ENCODE data around the gene IL12RB2.

DNA sequence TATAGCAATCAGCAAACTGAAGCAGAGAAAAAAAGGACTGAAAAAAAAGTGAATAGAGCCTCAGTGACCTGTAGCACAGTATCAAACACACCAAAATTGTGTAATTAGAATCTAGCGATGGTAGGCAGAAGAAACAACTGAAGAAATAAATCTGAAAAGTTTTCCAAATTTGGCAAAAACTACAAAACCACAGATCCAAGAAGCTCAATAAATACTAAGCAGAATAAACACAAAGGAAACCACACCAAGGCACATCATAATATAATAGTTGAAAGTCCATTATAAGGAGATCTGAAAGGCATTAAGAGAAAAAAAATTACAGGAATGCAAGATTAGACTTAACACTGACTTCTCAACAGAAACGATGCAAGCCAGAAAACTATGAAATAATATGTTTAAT, 7.1 kb upstream of the IL12RB2 start:
- TF ChIP-seq ZFP36 (IDR thresholded peaks at IDR 0.05; ENCODE audit: borderline replicate concordance, low read depth, low read length, partially characterized antibody): no peak
- no peak for TF ChIP-seq YY1 (IDR thresholded peaks at IDR 0.05; ENCODE audit: insufficient read depth, insufficient replicate concordance, low read depth, low read length)
- TF ChIP-seq SIN3A (IDR thresholded peaks at IDR 0.05; ENCODE audit: borderline replicate concordance, low read depth, low read length): no peak
- no peak for TF ChIP-seq THAP11 (CRISPR knock-in tag; IDR thresholded peaks at IDR 0.05)
- TF ChIP-seq DNMT3B (CRISPR knock-in tag; conservative IDR thresholded peaks at IDR 0.05): no peak
- TF ChIP-seq CBX1 (IDR thresholded peaks at IDR 0.05; ENCODE audit: low read depth): no peak
- TF ChIP-seq, protein P1, sequence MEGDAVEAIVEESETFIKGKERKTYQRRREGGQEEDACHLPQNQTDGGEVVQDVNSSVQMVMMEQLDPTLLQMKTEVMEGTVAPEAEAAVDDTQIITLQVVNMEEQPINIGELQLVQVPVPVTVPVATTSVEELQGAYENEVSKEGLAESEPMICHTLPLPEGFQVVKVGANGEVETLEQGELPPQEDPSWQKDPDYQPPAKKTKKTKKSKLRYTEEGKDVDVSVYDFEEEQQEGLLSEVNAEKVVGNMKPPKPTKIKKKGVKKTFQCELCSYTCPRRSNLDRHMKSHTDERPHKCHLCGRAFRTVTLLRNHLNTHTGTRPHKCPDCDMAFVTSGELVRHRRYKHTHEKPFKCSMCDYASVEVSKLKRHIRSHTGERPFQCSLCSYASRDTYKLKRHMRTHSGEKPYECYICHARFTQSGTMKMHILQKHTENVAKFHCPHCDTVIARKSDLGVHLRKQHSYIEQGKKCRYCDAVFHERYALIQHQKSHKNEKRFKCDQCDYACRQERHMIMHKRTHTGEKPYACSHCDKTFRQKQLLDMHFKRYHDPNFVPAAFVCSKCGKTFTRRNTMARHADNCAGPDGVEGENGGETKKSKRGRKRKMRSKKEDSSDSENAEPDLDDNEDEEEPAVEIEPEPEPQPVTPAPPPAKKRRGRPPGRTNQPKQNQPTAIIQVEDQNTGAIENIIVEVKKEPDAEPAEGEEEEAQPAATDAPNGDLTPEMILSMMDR (CRISPR knock-in tag; IDR thresholded peaks at IDR 0.05): no peak
- TF ChIP-seq, protein P2, sequence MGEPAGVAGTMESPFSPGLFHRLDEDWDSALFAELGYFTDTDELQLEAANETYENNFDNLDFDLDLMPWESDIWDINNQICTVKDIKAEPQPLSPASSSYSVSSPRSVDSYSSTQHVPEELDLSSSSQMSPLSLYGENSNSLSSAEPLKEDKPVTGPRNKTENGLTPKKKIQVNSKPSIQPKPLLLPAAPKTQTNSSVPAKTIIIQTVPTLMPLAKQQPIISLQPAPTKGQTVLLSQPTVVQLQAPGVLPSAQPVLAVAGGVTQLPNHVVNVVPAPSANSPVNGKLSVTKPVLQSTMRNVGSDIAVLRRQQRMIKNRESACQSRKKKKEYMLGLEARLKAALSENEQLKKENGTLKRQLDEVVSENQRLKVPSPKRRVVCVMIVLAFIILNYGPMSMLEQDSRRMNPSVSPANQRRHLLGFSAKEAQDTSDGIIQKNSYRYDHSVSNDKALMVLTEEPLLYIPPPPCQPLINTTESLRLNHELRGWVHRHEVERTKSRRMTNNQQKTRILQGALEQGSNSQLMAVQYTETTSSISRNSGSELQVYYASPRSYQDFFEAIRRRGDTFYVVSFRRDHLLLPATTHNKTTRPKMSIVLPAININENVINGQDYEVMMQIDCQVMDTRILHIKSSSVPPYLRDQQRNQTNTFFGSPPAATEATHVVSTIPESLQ (CRISPR knock-in tag; conservative IDR thresholded peaks at IDR 0.05): no peak
- no peak for TF ChIP-seq ZSCAN30 (CRISPR knock-in tag; IDR thresholded peaks at IDR 0.05)
- TF ChIP-seq ZNF780A (CRISPR knock-in tag; IDR thresholded peaks at IDR 0.05): no peak
- TF ChIP-seq, protein P3, sequence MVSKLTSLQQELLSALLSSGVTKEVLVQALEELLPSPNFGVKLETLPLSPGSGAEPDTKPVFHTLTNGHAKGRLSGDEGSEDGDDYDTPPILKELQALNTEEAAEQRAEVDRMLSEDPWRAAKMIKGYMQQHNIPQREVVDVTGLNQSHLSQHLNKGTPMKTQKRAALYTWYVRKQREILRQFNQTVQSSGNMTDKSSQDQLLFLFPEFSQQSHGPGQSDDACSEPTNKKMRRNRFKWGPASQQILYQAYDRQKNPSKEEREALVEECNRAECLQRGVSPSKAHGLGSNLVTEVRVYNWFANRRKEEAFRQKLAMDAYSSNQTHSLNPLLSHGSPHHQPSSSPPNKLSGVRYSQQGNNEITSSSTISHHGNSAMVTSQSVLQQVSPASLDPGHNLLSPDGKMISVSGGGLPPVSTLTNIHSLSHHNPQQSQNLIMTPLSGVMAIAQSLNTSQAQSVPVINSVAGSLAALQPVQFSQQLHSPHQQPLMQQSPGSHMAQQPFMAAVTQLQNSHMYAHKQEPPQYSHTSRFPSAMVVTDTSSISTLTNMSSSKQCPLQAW (CRISPR knock-in tag; IDR thresholded peaks at IDR 0.05): no peak
- no peak for TF ChIP-seq ZNF570 (CRISPR knock-in tag; IDR thresholded peaks at IDR 0.05; ENCODE audit: borderline replicate concordance)
